Activated T-helper 17 cell treated with anti-CD3 and anti-CD28 coated beads, Interleukin-2, amount 50 U/mL, for 72 hours (primary cell): Measurements from ENCODE around the gene MED23. TPM values are rescaled to one million over a fixed set of nuclear protein-coding genes. Genes with fewer than 3 reads are reported as not detected.
A peak's percentile ranks its signal among the peaks of the same experiment; 100 is the strongest.

Experiments
- ATAC-seq: fragments of 150-1000 bp; cut with Tn5 transposase; replicated peaks from 2 replicates; pipeline ENCODE4 v1.10.0; 2021; ENCODE audit warnings: mild to moderate bottlenecking, moderate library complexity
- H3K27ac Mint-ChIP-seq: one replicate; pipeline ENCODE4 v1.8.0; 2022; ENCODE audit warnings: mixed read lengths
- H3K27me3 Mint-ChIP-seq: one replicate; pipeline ENCODE4 v1.8.0; 2022; ENCODE audit warnings: mixed read lengths
- H3K36me3 Mint-ChIP-seq: one replicate; pipeline ENCODE4 v1.8.0; 2022; ENCODE audit warnings: low read depth, mild to moderate bottlenecking, mixed read lengths
- H3K4me1 Mint-ChIP-seq: one replicate; pipeline ENCODE4 v1.8.0; 2022; ENCODE audit warnings: mixed read lengths
- H3K4me3 Mint-ChIP-seq: one replicate; pipeline ENCODE4 v1.8.0; 2022; ENCODE audit warnings: mild to moderate bottlenecking, mixed read lengths
- H3K9me3 Mint-ChIP-seq: one replicate; pipeline ENCODE4 v1.8.0; 2022; ENCODE audit warnings: mixed read lengths
- total RNA-seq, 2 donors: library from RNA; stranded (reverse); gene quantifications; one replicate each; pipeline ENCODE4 v1.2.3, GENCODE V29; 2022

MED23 gene
- total RNA-seq, 2 donors from 2014 or later = 24.1 to 24.2 TPM

GRCh38 chr6:131651782-131652181 is 23.7 kb upstream of the MED23 start:
- no peak overlapping the region for H3K4me3 Mint-ChIP-seq
- peaks cover 6% of the 10 kb centered on the region for H3K27me3 Mint-ChIP-seq
- no peaks in the 10 kb centered on the region for H3K9me3 Mint-ChIP-seq
- no peak overlapping the region for H3K27ac Mint-ChIP-seq
- no peaks in the 10 kb centered on the region for H3K4me1 Mint-ChIP-seq
- ATAC-seq = no peak
- H3K36me3 Mint-ChIP-seq = no peaks in the 10 kb centered on the region

DNA sequence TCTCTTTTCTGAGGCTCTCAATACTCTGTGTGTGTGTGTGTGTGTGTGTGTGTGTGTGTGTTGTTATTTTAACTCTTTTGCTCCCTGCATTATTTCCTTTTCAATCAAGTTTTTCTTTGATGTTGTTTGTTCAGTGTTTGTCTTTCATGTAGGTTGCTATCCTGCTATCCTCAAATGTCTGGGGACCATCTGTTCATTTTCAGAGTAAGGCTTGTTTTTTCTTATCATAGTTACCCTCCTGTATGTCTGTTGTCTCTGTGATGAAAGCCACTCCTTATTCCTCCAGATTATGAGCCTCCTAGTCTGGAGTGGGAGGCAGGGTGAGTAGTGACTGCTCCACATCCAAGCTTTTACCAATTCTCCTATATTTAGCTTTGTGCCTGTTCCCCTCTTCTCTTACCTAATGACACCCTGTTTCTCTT is 18.2 kb upstream of the MED23 start:
- no peak overlapping the region for H3K27ac Mint-ChIP-seq
- no peaks in the 10 kb centered on the region for H3K36me3 Mint-ChIP-seq
- no peak overlapping the region for H3K4me3 Mint-ChIP-seq
- no peak for ATAC-seq
- no peaks in the 10 kb centered on the region for H3K4me1 Mint-ChIP-seq
- no peaks in the 10 kb centered on the region for H3K9me3 Mint-ChIP-seq
- H3K27me3 Mint-ChIP-seq = peaks cover 6% of the 10 kb centered on the region

DNA sequence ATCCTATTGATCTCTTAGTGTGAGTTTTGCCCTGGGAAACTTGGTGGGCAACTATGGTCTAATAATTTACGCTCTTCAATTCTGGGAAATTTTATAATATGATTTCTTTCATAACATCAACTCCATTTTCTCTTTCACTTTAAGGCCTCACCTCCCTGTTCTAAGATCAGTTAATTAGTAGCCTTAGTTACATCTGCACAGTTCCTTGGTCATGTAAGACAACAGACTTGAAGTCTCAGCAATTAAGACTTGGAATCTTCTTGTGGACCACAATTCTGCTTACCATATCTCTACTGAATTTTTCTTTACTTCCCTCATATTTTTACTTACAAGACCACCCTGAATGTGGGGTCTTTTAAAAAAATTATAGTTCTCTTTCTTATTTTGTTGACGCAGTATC is 17.8 kb upstream of the MED23 start:
- no peak overlapping the region for H3K4me3 Mint-ChIP-seq
- no peaks in the 10 kb centered on the region for H3K9me3 Mint-ChIP-seq
- H3K4me1 Mint-ChIP-seq = no peaks in the 10 kb centered on the region
- H3K36me3 Mint-ChIP-seq = no peaks in the 10 kb centered on the region
- no peak for ATAC-seq
- peaks cover 6% of the 10 kb centered on the region for H3K27me3 Mint-ChIP-seq
- H3K27ac Mint-ChIP-seq = no peak overlapping the region

DNA sequence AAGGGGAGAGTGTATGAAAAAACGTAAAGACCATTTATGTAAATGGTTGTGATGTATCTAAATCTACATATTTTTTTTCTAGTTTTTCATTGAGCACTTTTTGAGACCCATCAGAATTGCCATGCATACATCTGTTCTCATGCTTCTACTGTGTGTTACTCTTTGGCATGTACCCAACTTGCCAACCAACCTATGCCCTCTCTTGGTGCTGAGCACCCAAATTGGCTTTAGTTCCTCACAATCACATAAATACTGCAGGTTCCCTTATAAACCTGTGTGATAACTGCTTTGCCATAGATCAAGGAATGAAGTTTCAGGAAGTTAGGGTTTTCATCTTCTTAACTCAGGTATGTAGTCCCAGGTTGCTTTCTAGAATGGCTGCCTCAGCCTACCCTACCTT is 16.9 kb upstream of the MED23 start:
- H3K4me1 Mint-ChIP-seq = no peaks in the 10 kb centered on the region
- no peak overlapping the region for H3K4me3 Mint-ChIP-seq
- no peaks in the 10 kb centered on the region for H3K36me3 Mint-ChIP-seq
- no peak overlapping the region for H3K27ac Mint-ChIP-seq
- ATAC-seq = no peak
- H3K9me3 Mint-ChIP-seq = no peaks in the 10 kb centered on the region
- peaks cover 6% of the 10 kb centered on the region for H3K27me3 Mint-ChIP-seq

- no peaks in the 10 kb centered on the region for H3K4me1 Mint-ChIP-seq
- H3K9me3 Mint-ChIP-seq = no peaks in the 10 kb centered on the region
- no peak for ATAC-seq
- H3K27me3 Mint-ChIP-seq = peaks cover 2% of the 10 kb centered on the region
- H3K27ac Mint-ChIP-seq = no peak overlapping the region
- H3K4me3 Mint-ChIP-seq = no peak overlapping the region
- no peaks in the 10 kb centered on the region for H3K36me3 Mint-ChIP-seq
These were observed 15.9 kb upstream of the MED23 start for GRCh38 chr6:131643855-131644460.

DNA sequence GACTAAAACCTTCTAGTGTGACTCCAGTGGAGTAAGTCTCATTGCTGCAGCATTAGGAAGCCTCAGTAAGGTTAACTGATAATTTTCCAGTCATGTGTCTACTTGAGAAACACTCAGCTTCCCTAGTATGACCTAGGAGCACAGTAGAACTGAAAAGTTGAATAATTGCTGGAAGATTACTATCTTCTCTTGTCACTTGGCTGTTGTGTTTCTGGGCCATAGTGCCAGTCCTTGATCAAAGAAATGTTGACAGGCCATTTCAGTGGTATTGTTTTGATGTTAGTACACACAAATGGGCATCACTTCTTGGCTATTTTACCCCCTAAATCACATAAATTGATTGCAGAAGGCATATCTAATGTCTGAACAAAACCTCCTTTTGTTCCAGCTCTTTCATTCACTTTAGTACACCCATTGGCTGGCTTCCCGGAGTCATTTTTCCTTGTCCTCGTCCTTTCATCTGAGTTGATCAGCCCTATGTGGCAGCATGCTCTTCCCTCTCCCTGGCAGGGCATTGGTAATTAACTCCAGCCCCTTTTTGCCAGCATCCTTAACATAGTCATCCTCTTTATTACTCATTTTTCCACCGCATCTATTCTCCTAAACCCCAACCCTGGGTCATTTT is 15.1 kb upstream of the MED23 start:
- Mint-ChIP-seq H3K9me3 (no peaks in the 10 kb centered on the region), H3K27me3 (no peaks in the 10 kb centered on the region), H3K36me3 (no peaks in the 10 kb centered on the region), H3K27ac (no peak overlapping the region), H3K4me1 (no peaks in the 10 kb centered on the region), H3K4me3 (no peak overlapping the region)
- no peak for ATAC-seq

DNA sequence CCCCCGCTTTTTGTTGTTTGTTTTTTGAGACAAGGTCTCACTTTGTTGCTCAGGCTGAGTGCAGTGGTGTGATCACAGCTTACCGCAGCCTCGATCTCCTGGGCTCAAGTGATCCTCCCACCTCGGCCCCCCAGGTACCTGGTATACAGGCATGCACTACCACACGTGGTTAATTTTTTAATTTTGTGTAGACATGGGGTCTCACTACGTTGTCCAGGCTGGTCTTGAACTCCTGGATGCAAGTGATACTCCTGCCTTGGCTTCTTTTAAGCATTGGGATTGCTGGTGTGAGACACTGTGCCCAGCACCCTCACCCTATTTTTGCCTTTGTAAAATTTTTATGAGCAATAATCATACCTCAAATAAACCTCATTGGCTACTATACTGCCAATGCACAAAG is 14.5 kb upstream of the MED23 start:
- H3K27me3 Mint-ChIP-seq = no peaks in the 10 kb centered on the region
- no peaks in the 10 kb centered on the region for H3K36me3 Mint-ChIP-seq
- no peak overlapping the region for H3K27ac Mint-ChIP-seq
- no peaks in the 10 kb centered on the region for H3K9me3 Mint-ChIP-seq
- no peak overlapping the region for H3K4me3 Mint-ChIP-seq
- ATAC-seq = no peak
- H3K4me1 Mint-ChIP-seq = no peaks in the 10 kb centered on the region

DNA sequence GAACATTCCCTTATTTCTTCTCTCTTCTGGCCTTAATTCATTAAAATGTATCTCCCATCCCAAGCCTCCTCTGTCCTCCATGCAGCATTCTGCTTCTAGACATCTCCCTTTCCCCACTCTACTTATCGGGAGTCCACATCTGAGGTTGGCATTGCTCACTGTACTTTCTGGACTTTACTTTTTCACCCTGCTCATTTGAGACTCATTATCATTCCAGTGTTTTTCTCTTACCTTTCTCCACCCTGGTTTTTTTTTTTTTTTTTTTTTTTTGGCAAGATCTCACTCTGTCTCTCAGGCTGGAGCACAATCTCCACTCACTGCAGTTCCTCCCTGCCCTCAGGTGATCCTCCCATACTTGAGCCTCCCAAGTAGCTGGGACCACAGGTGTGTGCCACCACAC is 13.5 kb upstream of the MED23 start:
- Mint-ChIP-seq H3K27me3 (no peaks in the 10 kb centered on the region), H3K4me3 (no peak overlapping the region), H3K27ac (no peak overlapping the region), H3K9me3 (no peaks in the 10 kb centered on the region), H3K36me3 (no peaks in the 10 kb centered on the region), H3K4me1 (no peaks in the 10 kb centered on the region)
- no peak for ATAC-seq

DNA sequence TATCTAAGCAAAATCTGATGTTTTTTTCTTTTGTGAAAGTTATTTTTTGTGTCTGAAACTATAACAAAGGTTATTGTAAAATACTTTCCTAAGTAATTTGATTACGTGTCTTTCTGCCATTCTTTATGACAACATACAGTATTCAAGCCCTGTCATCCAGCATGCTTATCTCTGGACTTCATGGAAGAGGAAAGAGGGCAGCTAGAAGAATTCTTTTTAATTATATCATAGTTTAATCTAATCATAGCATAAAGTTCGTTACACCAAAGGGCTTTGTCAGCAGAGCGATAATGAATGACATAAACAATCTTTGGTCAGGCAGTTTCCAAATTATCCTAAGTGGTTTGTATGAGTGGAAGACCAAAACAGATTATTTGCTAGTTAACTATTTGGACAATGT is 12.5 kb upstream of the MED23 start:
- peak; percentile 45 for ATAC-seq
- no peak overlapping the region for H3K27ac Mint-ChIP-seq
- H3K27me3 Mint-ChIP-seq = no peaks in the 10 kb centered on the region
- H3K4me1 Mint-ChIP-seq = no peaks in the 10 kb centered on the region
- no peak overlapping the region for H3K4me3 Mint-ChIP-seq
- H3K9me3 Mint-ChIP-seq = no peaks in the 10 kb centered on the region
- H3K36me3 Mint-ChIP-seq = no peaks in the 10 kb centered on the region

GRCh38 chr6:131640100-131640499 is 12.1 kb upstream of the MED23 start:
- H3K27ac Mint-ChIP-seq = no peak overlapping the region
- H3K9me3 Mint-ChIP-seq = no peaks in the 10 kb centered on the region
- H3K36me3 Mint-ChIP-seq = no peaks in the 10 kb centered on the region

DNA sequence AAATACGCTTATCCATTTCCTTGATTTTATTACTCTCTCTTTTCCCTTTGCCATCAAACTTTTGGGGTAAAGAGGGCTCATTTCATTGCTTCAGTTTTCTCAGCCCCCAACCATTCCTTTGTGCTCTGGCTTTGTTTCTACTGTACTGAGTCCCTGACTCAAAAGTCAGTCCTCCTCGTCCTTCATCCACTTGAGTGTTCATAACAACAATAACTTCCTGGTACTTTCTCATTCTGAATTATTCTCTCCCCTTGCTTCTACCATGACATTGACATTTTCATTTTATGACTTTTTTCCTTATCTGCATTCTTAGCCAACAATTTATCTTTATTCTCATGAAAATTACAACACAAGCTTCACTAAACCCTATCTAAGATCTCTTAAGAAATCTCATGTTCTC is 10.0 kb upstream of the MED23 start:
- no peaks in the 10 kb centered on the region for H3K9me3 Mint-ChIP-seq
- no peak overlapping the region for H3K4me3 Mint-ChIP-seq
- no peaks in the 10 kb centered on the region for H3K36me3 Mint-ChIP-seq
- H3K27me3 Mint-ChIP-seq = no peaks in the 10 kb centered on the region
- no peaks in the 10 kb centered on the region for H3K4me1 Mint-ChIP-seq
- no peak overlapping the region for H3K27ac Mint-ChIP-seq
- ATAC-seq = no peak

More at GRCh38 chr6:131640100-131640499, 12.1 kb upstream of the MED23 start:
- H3K4me3 Mint-ChIP-seq = no peak overlapping the region
- no peaks in the 10 kb centered on the region for H3K27me3 Mint-ChIP-seq
- peak; percentile 92 for ATAC-seq
- H3K4me1 Mint-ChIP-seq = no peaks in the 10 kb centered on the region

DNA sequence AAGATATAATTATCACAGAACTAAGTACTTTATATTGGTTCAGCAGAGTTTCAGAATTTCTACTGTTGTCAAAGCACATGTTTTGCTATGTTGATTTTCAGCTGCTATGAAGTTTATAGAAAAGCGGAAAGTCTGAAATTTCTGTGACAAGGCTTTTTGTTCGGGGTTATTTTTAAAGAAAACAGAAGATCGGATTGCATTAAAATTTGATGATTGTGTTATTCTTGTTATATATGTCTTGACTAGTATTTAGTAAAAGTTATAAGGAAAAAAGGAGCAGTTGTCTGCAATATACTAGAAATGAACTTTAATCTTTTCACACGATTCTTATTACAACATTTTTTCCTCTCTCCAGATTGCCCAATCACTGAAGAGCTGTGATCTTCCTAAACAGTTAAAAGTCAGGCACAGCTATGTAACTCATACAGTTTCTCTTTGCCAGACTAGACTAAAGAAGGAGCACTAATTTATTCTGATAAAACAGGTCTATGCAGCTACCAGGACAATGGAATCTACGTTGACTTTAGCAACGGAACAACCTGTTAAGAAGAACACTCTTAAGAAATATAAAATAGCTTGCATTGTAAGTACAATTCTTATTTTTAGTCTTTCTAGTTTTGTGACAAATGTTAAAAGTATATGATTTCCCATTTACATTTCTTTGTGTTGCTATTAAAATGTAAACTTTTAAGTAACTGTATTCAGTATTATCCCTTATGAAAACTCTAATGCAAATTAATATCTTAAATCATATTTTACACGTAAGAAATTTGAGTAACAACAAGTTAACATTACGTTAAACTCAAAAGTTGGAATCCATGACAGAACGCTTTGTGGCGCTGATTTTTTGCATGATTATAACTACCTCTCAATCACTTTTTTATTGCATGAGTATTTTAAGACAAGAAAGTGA is 9.1 kb upstream of the MED23 start, which contains the start of gene ENPP3:
Gene ENPP3 (plus strand): TSS at position 423 of the 913 bp plus-strand sequence. CDS start 83 bp downstream, at position 506.
- Mint-ChIP-seq H3K4me3 (no peak within 1 kb of the TSS), H3K9me3 (no peaks in the 10 kb centered on the region), H3K27me3 (no peaks in the 10 kb centered on the region), H3K36me3 (no peaks in the 10 kb centered on the region), H3K4me1 (no peaks in the 10 kb centered on the region), H3K27ac (no peak within 1 kb of the TSS)
- ATAC-seq = no peak

- H3K36me3 Mint-ChIP-seq = no peaks in the 10 kb centered on the region
- H3K4me3 Mint-ChIP-seq = no peak overlapping the region
- no peaks in the 10 kb centered on the region for H3K9me3 Mint-ChIP-seq
- H3K27me3 Mint-ChIP-seq = no peaks in the 10 kb centered on the region
- ATAC-seq = no peak
- no peaks in the 10 kb centered on the region for H3K4me1 Mint-ChIP-seq
- no peak overlapping the region for H3K27ac Mint-ChIP-seq
These were observed 7.6 kb upstream of the MED23 start for GRCh38 chr6:131635384-131636340.
